ENCODE results near the gene MAN2A2. TPM values are rescaled to one million over a fixed set of nuclear protein-coding genes. Genes with fewer than 3 reads are reported as not detected.
A peak's percentile ranks its signal among the peaks of the same experiment; 100 is the strongest.
"Not testable (repeated sequence)": the region's sequence is repeated elsewhere in the genome, so short reads cannot be mapped to it uniquely, and the experiment has no call there.

The MAN2A2 gene
- total RNA-seq, 6 experiments from 2014 or later, result 41.4 to 91.6 (median 59.8) TPM

GRCh38 chr15:90907051-90907660 is 4.1 kb downstream of the MAN2A2 start:
- peaks cover 0 to 7% (median 0%) of the 10 kb centered on the region in 4 donors for H3K4me1 ChIP-seq
- no peak overlapping the region for H3K4me3 ChIP-seq
- WGBS (ENCODE audit: insufficient coverage, low coverage, low lambda C conversion rate, missing lambda C conversion rate), result 73% methylated on average over 4 of the region's 15 CpGs
- peak in 2 of 3 donors; percentile 13 to 37 for DNase-seq
- intact Hi-C loops (cut with DNase I), result no loop called here
- peaks cover 5 to 73% (median 43%) of the 10 kb centered on the region in 4 donors for H3K36me3 ChIP-seq
- H3K27ac ChIP-seq, result no peak overlapping the region
- ATAC-seq, result no peak
- no peaks in the 10 kb centered on the region for H3K27me3 ChIP-seq
- TF ChIP-seq CTCF (IDR thresholded peaks at IDR 0.05) (no peak), POLR2A (IDR thresholded peaks at IDR 0.05) (no peak)
- no peaks in the 10 kb centered on the region for H3K9me3 ChIP-seq

GRCh38 chr15:90907838-90908507 is 4.9 kb downstream of the MAN2A2 start:
- ATAC-seq (no peak), DNase-seq (no peak)
- Histone ChIP-seq H3K27me3 (no peaks in the 10 kb centered on the region), H3K4me1 (peaks cover 0 to 7% (median 0%) of the 10 kb centered on the region in 4 donors), H3K4me3 (no peak overlapping the region), H3K9me3 (no peaks in the 10 kb centered on the region), H3K27ac (no peak overlapping the region), H3K36me3 (peaks cover 5 to 81% (median 51%) of the 10 kb centered on the region in 4 donors)
- intact Hi-C loops (cut with DNase I), result no loop called here
- 78% methylated on average over 8 of the region's 9 CpGs for WGBS (ENCODE audit: insufficient coverage, low coverage, low lambda C conversion rate, missing lambda C conversion rate)
- TF ChIP-seq POLR2A (IDR thresholded peaks at IDR 0.05) (no peak), CTCF (IDR thresholded peaks at IDR 0.05) (no peak)

GRCh38 chr15:90909449-90909848 is 6.3 kb downstream of the MAN2A2 start:
- peak in 1 of 3 donors; percentile 37 for DNase-seq
- ATAC-seq; H3K9me3 ChIP-seq; H3K4me1 ChIP-seq; H3K27me3 ChIP-seq; intact Hi-C loops (cut with DNase I); H3K4me3 ChIP-seq; H3K27ac ChIP-seq: not testable (repeated sequence)
- peaks cover 5 to 94% (median 58%) of the 10 kb centered on the region in 4 donors for H3K36me3 ChIP-seq
- WGBS (ENCODE audit: insufficient coverage, low coverage, low lambda C conversion rate, missing lambda C conversion rate), result 100% methylated on average over 2 of the region's 11 CpGs

GRCh38 chr15:90909976-90910375 is 6.9 kb downstream of the MAN2A2 start:
- Histone ChIP-seq H3K4me3 (no peak overlapping the region), H3K4me1 (peaks cover 0 to 5% (median 0%) of the 10 kb centered on the region in 4 donors), H3K27me3 (no peaks in the 10 kb centered on the region), H3K27ac (no peak overlapping the region), H3K9me3 (no peaks in the 10 kb centered on the region), H3K36me3 (peaks cover 5 to 96% (median 57%) of the 10 kb centered on the region in 4 donors)
- DNase-seq (peak in 1 of 3 donors; percentile 18), ATAC-seq (no peak)
- TF ChIP-seq POLR2A (IDR thresholded peaks at IDR 0.05) (no peak), CTCF (IDR thresholded peaks at IDR 0.05) (no peak)
- intact Hi-C loops (cut with DNase I), result loop anchor here in 1 of 2 donors (10.0 kb wide), 1 partner anchor 265 kb away; no protein-coding TSS in a partner anchor
- 80% methylated on average over 1 of the region's 8 CpGs for WGBS (ENCODE audit: insufficient coverage, low coverage, low lambda C conversion rate, missing lambda C conversion rate)

Data from right lobe of liver (tissue), 6 donors.